ENCODE measurements around the gene ITPK1.

ITPK1 gene

DNA sequence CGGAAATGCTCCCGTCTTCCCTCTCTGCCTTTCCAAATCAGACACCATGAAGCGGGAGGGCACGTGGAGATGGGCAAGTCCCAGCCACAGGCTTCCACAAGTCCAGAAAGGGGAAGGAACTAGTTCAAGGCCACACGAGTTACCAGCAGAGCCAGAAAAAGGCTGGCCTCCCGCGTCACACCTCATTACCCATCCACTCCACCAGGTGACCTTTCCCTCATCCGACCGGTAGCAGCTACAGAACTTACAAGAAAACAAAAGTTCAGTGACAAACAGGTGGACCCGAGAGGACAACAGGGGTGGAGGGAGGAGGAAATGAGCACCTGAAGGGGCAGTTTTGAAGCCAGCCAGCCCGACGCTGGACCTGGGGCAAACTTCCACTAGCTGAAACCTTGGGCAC is 145.9 kb downstream of the ITPK1 start:
- Histone ChIP-seq H3K36me3 (replicated peaks; ENCODE audit: low read depth, low read length) (no peaks in the 10 kb centered on the region), H3K27ac (ENCODE audit: low read length) (no peak overlapping the region), H4K20me1 (ENCODE audit: insufficient read depth, low read length) (no peaks in the 10 kb centered on the region), H3K4me1 (ENCODE audit: low read length) (no peaks in the 10 kb centered on the region), H3K9ac (ENCODE audit: low read length) (no peak overlapping the region), H3K9me3 (ENCODE audit: insufficient read depth, low read length) (no peaks in the 10 kb centered on the region), H3K27me3 (ENCODE audit: low read depth, low read length) (no peaks in the 10 kb centered on the region), H3K4me3 (ENCODE audit: low read length) (no peak overlapping the region), H3K4me2 (ENCODE audit: low read length) (no peak overlapping the region), H3K79me2 (ENCODE audit: low read length) (no peaks in the 10 kb centered on the region), H2AFZ (ENCODE audit: low read depth, low read length) (no peak overlapping the region)
- TF ChIP-seq EZH2phosphoT487 (IDR thresholded peaks at IDR 0.05; ENCODE audit: low read depth) = no peak
- TF ChIP-seq, protein P1, sequence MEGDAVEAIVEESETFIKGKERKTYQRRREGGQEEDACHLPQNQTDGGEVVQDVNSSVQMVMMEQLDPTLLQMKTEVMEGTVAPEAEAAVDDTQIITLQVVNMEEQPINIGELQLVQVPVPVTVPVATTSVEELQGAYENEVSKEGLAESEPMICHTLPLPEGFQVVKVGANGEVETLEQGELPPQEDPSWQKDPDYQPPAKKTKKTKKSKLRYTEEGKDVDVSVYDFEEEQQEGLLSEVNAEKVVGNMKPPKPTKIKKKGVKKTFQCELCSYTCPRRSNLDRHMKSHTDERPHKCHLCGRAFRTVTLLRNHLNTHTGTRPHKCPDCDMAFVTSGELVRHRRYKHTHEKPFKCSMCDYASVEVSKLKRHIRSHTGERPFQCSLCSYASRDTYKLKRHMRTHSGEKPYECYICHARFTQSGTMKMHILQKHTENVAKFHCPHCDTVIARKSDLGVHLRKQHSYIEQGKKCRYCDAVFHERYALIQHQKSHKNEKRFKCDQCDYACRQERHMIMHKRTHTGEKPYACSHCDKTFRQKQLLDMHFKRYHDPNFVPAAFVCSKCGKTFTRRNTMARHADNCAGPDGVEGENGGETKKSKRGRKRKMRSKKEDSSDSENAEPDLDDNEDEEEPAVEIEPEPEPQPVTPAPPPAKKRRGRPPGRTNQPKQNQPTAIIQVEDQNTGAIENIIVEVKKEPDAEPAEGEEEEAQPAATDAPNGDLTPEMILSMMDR (IDR thresholded peaks at IDR 0.05; ENCODE audit: low read depth, low read length) = no peak

DNA sequence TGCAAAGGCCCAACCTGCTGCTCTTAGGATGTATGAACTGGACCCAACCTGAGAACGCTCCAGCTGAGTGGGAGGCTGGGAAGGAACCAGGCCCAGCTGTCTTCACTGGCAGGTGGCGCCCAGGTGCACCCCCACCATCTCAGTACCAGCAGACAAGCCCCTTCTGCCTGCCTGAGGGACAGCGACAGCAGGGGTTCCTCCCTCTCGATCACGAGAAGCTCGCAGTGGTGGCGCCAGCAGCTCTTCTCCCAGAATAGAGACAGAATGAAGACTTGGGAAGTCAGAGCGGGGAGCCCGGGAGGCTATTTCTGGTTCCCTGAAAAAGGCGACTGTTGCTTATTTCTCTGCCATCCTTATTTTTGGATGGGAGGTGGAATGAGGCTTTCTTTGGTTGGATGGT is 146.3 kb downstream of the ITPK1 start:
- Histone ChIP-seq H3K36me3 (replicated peaks; ENCODE audit: low read depth, low read length) (no peaks in the 10 kb centered on the region), H3K9me3 (ENCODE audit: insufficient read depth, low read length) (no peaks in the 10 kb centered on the region), H3K4me3 (ENCODE audit: low read length) (no peak overlapping the region), H4K20me1 (ENCODE audit: insufficient read depth, low read length) (no peaks in the 10 kb centered on the region), H3K79me2 (ENCODE audit: low read length) (no peaks in the 10 kb centered on the region), H2AFZ (ENCODE audit: low read depth, low read length) (no peak overlapping the region), H3K27ac (ENCODE audit: low read length) (no peak overlapping the region), H3K27me3 (ENCODE audit: low read depth, low read length) (no peaks in the 10 kb centered on the region), H3K9ac (ENCODE audit: low read length) (no peak overlapping the region), H3K4me2 (ENCODE audit: low read length) (no peak overlapping the region), H3K4me1 (ENCODE audit: low read length) (no peaks in the 10 kb centered on the region)
- TF ChIP-seq, protein P1 (IDR thresholded peaks at IDR 0.05; ENCODE audit: low read depth, low read length) = no peak
- no peak for TF ChIP-seq EZH2phosphoT487 (IDR thresholded peaks at IDR 0.05; ENCODE audit: low read depth)

DNA sequence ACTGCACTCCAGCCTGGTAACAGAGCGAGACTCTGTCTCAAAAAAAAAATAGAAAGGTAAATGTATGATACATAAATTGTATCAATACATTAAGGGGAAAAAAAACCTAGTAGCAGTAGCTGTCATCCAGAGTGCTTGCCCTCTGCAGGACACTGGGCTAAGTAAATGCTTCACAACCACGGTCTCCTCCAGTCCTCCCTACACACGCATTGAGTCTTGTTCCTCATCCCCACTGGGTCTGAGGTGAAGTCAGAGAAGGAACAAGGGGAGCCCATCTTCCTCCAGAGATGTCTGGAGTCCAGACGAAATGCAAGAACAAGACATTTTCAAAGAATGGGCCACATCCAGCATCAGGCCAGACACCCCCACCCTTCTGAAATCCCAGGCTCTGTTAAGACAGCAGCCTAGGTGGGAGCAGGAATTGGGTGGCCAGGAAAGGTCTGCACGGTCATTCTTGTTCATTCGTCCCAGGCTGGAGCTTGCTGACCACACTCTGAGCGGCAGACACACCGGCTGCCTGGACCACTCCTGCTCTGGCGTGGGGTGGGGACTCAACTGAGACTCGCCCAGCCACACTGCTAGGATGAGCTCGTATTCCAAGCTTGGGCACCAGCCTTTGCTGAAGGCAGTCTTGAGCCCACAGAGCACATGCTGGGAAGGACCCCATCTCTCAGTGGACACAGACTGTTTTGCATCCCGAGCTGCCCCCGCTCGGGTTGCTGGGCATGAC is 147.3 kb downstream of the ITPK1 start:
- H3K27ac ChIP-seq (ENCODE audit: low read length) = no peak overlapping the region
- H3K36me3 ChIP-seq (replicated peaks; ENCODE audit: low read depth, low read length) = no peaks in the 10 kb centered on the region
- no peaks in the 10 kb centered on the region for H3K4me1 ChIP-seq (ENCODE audit: low read length)
- H3K9me3 ChIP-seq (ENCODE audit: insufficient read depth, low read length) = no peaks in the 10 kb centered on the region
- no peak overlapping the region for H3K4me2 ChIP-seq (ENCODE audit: low read length)
- H4K20me1 ChIP-seq (ENCODE audit: insufficient read depth, low read length) = no peaks in the 10 kb centered on the region
- no peaks in the 10 kb centered on the region for H3K79me2 ChIP-seq (ENCODE audit: low read length)
- no peaks in the 10 kb centered on the region for H3K27me3 ChIP-seq (ENCODE audit: low read depth, low read length)
- TF ChIP-seq EZH2phosphoT487 (IDR thresholded peaks at IDR 0.05; ENCODE audit: low read depth) = no peak
- TF ChIP-seq, protein P1 (IDR thresholded peaks at IDR 0.05; ENCODE audit: low read depth, low read length) = no peak
- H3K4me3 ChIP-seq (ENCODE audit: low read length) = no peak overlapping the region
- H2AFZ ChIP-seq (ENCODE audit: low read depth, low read length) = no peak overlapping the region
- H3K9ac ChIP-seq (ENCODE audit: low read length) = no peak overlapping the region

DNA sequence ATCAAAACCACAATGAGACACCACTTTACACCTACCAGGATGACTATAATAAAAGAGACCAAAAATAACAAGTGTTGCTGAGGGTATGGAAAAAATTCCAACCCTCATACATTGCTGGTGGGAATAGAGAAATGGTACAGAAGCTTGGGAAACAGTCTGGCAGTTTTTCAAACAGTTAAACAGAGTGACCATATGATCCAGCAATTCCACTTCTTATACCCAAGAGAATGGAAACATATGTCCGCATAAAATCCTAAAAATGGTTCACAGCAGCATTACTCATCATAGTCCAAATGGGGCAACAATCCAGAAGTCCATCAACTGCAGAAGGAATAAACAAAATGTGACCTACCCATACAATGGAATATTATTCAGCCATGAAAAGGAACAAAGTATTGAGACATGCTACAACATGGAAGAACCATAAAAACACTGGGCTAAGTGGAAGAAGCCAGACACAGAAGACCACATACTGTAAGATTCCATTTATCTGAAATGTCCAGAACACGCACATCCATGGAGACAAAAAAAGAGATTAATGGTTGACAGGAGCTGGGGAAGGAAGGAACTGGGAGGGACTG is 148.3 kb downstream of the ITPK1 start:
- Histone ChIP-seq H3K4me1 (ENCODE audit: low read length) (no peaks in the 10 kb centered on the region), H2AFZ (ENCODE audit: low read depth, low read length) (no peak overlapping the region), H4K20me1 (ENCODE audit: insufficient read depth, low read length) (no peaks in the 10 kb centered on the region), H3K27ac (ENCODE audit: low read length) (no peak overlapping the region), H3K9ac (ENCODE audit: low read length) (no peak overlapping the region), H3K4me3 (ENCODE audit: low read length) (no peak overlapping the region), H3K9me3 (ENCODE audit: insufficient read depth, low read length) (no peaks in the 10 kb centered on the region), H3K79me2 (ENCODE audit: low read length) (no peaks in the 10 kb centered on the region), H3K4me2 (ENCODE audit: low read length) (no peak overlapping the region), H3K27me3 (ENCODE audit: low read depth, low read length) (no peaks in the 10 kb centered on the region), H3K36me3 (replicated peaks; ENCODE audit: low read depth, low read length) (no peaks in the 10 kb centered on the region)
- no peak for TF ChIP-seq EZH2phosphoT487 (IDR thresholded peaks at IDR 0.05; ENCODE audit: low read depth)
- TF ChIP-seq, protein P1 (IDR thresholded peaks at IDR 0.05; ENCODE audit: low read depth, low read length) = no peak
